Measurements from ENCODE around the gene UNC50. TPM values are rescaled to one million over a fixed set of nuclear protein-coding genes. Genes with fewer than 3 reads are reported as not detected.

The UNC50 gene
- total RNA-seq, 2 donors from 2014 or later, result 30.9 to 53.7 TPM

GRCh38 chr2:98643496-98644100 is 35.2 kb downstream of the UNC50 start:
- Histone ChIP-seq H3K4me3 (no peak overlapping the region), H3K27ac (no peak overlapping the region), H3K36me3 (replicated peaks in 1 of 2; ENCODE audit: insufficient read depth in 1 of 2, low read depth in 2 of 2) (peaks cover 4 to 17% of the 10 kb centered on the region in 2 donors), H3K27me3 (no peaks in the 10 kb centered on the region), H3K9me3 (no peaks in the 10 kb centered on the region), H3K4me1 (no peaks in the 10 kb centered on the region)
- TF ChIP-seq POLR2A (IDR thresholded peaks at IDR 0.05) (no peak), CTCF (IDR thresholded peaks at IDR 0.05) (no peak)
- no peak for DNase-seq
- intact Hi-C loops (cut with DNase I), result loop anchor here (10.0 kb wide), 1 partner anchor 421 kb away; no protein-coding TSS in a partner anchor
- whole genome bisulfite sequencing, 2 donors, result 80 to 88% methylated on average over 5 of the region's 5 CpGs
- no peak for ATAC-seq

- H3K4me1 ChIP-seq, result peaks cover 9% of the 10 kb centered on the region
- no peak overlapping the region for H3K27ac ChIP-seq
- ATAC-seq, result no peak
- no peak for DNase-seq
- H3K9me3 ChIP-seq, result no peaks in the 10 kb centered on the region
- TF ChIP-seq CTCF (IDR thresholded peaks at IDR 0.05), result no peak
- TF ChIP-seq POLR2A (IDR thresholded peaks at IDR 0.05), result no peak
- no peaks in the 10 kb centered on the region for H3K27me3 ChIP-seq
- 79 to 83% methylated on average over 5 of the region's 5 CpGs for WGBS, 2 donors
- no peak overlapping the region for H3K4me3 ChIP-seq
- intact Hi-C loops (cut with DNase I), result loop anchor here (10.0 kb wide), 1 partner anchor 417 kb away; no protein-coding TSS in a partner anchor
- H3K36me3 ChIP-seq (replicated peaks in 1 of 2; ENCODE audit: insufficient read depth in 1 of 2, low read depth in 2 of 2), result peaks cover 4% of the 10 kb centered on the region in 2 donors
These were observed 39.2 kb downstream of the UNC50 start for GRCh38 chr2:98647636-98648035.

GRCh38 chr2:98648451-98648850 is 40.1 kb downstream of the UNC50 start:
- Histone ChIP-seq H3K4me1 (peaks cover 11% of the 10 kb centered on the region), H3K4me3 (no peak overlapping the region), H3K9me3 (no peaks in the 10 kb centered on the region), H3K27ac (no peak overlapping the region), H3K27me3 (no peaks in the 10 kb centered on the region), H3K36me3 (replicated peaks in 1 of 2; ENCODE audit: insufficient read depth in 1 of 2, low read depth in 2 of 2) (peaks cover 2% of the 10 kb centered on the region in 2 donors)
- ATAC-seq, result no peak
- TF ChIP-seq POLR2A (IDR thresholded peaks at IDR 0.05), result no peak
- no peak for TF ChIP-seq CTCF (IDR thresholded peaks at IDR 0.05)
- intact Hi-C loops (cut with DNase I), result loop anchor here (10.0 kb wide), 1 partner anchor 416 kb away; no protein-coding TSS in a partner anchor
- 85 to 90% methylated on average over 4 of the region's 4 CpGs for WGBS, 2 donors
- no peak for DNase-seq

- no peaks in the 10 kb centered on the region for H3K27me3 ChIP-seq
These were observed 41.0 kb downstream of the UNC50 start for GRCh38 chr2:98649135-98649991.

More at GRCh38 chr2:98649135-98649991, 41.0 kb downstream of the UNC50 start:
- peak; percentile 91 to 99 (median 97) for TF ChIP-seq CTCF (IDR thresholded peaks at IDR 0.05)
- no peak for TF ChIP-seq POLR2A (IDR thresholded peaks at IDR 0.05)
- Histone ChIP-seq H3K4me3 (no peak overlapping the region), H3K9me3 (no peaks in the 10 kb centered on the region), H3K4me1 (peaks cover 16% of the 10 kb centered on the region), H3K27ac (no peak overlapping the region), H3K36me3 (replicated peaks in 1 of 2; ENCODE audit: insufficient read depth in 1 of 2, low read depth in 2 of 2) (peaks cover 0 to 2% of the 10 kb centered on the region in 2 donors)
- peak; percentile 88 to 92 (median 90) for DNase-seq
- peak; percentile 92 for ATAC-seq
- intact Hi-C loops (cut with DNase I), result loop anchor here (10.0 kb wide), 1 partner anchor 415 kb away; no protein-coding TSS in a partner anchor
- WGBS, 2 donors, result 24 to 30% methylated on average over 4 of the region's 4 CpGs

All from body of pancreas (tissue), 4 donors.